Thoracic aorta (tissue), 2 donors: ENCODE measurements around the gene TC2N. TPM values are rescaled to one million over a fixed set of nuclear protein-coding genes. Genes with fewer than 3 reads are reported as not detected.
"Not testable (repeated sequence)": the region's sequence is repeated elsewhere in the genome, so short reads cannot be mapped to it uniquely, and the experiment has no call there.

ENCODE experiments used
- ATAC-seq: fragments of 150-250 bp; one replicate; pipeline ENCODE4 v1.8.0; 2017; ENCODE audit warnings: low read depth; ENCODE audit not compliant: insufficient number of reproducible peaks, low FRiP score
- DNase-seq: peaks from one replicate; pipeline ENCODE4 v3.0.0-alpha.2; 2020; ENCODE audit warnings: low spot score
- H3K27ac ChIP-seq, 2 donors: fragments of 200-600 bp; sonication (generic); 1 replicate in 1 of 2; 2 replicates in 1 of 2; pipeline ENCODE4 v1.5.1; 2016; ENCODE audit warnings: mild to moderate bottlenecking in 2 of 2, moderate library complexity in 2 of 2
- H3K27me3 ChIP-seq: fragments of 200-600 bp; sonication (generic); replicated peaks from 2 replicates; pipeline ENCODE4 v1.6.0; 2016; ENCODE audit warnings: mild to moderate bottlenecking; ENCODE audit not compliant: insufficient read depth
- H3K36me3 ChIP-seq: fragments of 200-600 bp; sonication (generic); one replicate; pipeline ENCODE4 v1.5.1; 2016
- H3K4me1 ChIP-seq, 2 donors: fragments of 200-600 bp; sonication (generic); 1 replicate in 1 of 2; 2 replicates in 1 of 2; pipeline versions ENCODE4 v1.5.1 to v1.6.0; 2016; ENCODE audit warnings: low read depth in 2 of 2, mild to moderate bottlenecking in 1 of 2; ENCODE audit not compliant: control insufficient read depth in 1 of 2
- H3K4me3 ChIP-seq: fragments of 200-600 bp; sonication (generic); 2 replicates; pipeline ENCODE4 v1.5.1; 2016; ENCODE audit warnings: mild to moderate bottlenecking
- H3K9me3 ChIP-seq: fragments of 200-600 bp; sonication (generic); 2 replicates; pipeline ENCODE4 v1.5.1; 2016
- CTCF ChIP-seq: fragments of 200-600 bp; sonication (generic); IDR thresholded peaks from one replicate; pipeline ENCODE4 v1.5.1; 2019; ENCODE audit warnings: antibody characterized with exemption
- total RNA-seq, 2 donors: library from RNA; depleted of rRNA; stranded (reverse); fragments of >200 nt; gene quantifications; one replicate each; pipeline versions ENCODE4 v1.1.0 to v1.2.3, GENCODE V29; 2016

Gene TC2N
- total RNA-seq, 2 donors from 2014 or later: 146 to 172 TPM

- ATAC-seq (no peak), DNase-seq (no peak)
- H3K4me3 ChIP-seq: no peak overlapping the region
- no peaks in the 10 kb centered on the region for H3K27me3 ChIP-seq
- no peak for TF ChIP-seq CTCF
- peaks cover 6 to 10% of the 10 kb centered on the region in 2 donors for H3K4me1 ChIP-seq
- no peaks in the 10 kb centered on the region for H3K9me3 ChIP-seq
- no peaks in the 10 kb centered on the region for H3K36me3 ChIP-seq
- no peak overlapping the region for H3K27ac ChIP-seq
Measured at GRCh38 chr14:91848504-91849001, 18.8 kb downstream of the TC2N start.

- Histone ChIP-seq H3K27me3 (no peaks in the 10 kb centered on the region), H3K4me1 (peaks cover 4 to 6% of the 10 kb centered on the region in 2 donors), H3K27ac (no peak overlapping the region), H3K9me3 (no peaks in the 10 kb centered on the region), H3K4me3 (no peak overlapping the region), H3K36me3 (no peaks in the 10 kb centered on the region)
- ATAC-seq (no peak), DNase-seq (no peak)
- TF ChIP-seq CTCF: no peak
Measured at GRCh38 chr14:91847693-91848092, 19.6 kb downstream of the TC2N start.

- ATAC-seq: no peak
Measured at GRCh38 chr14:91845652-91846051, 21.7 kb downstream of the TC2N start.

GRCh38 chr14:91845056-91845455, 22.3 kb downstream of the TC2N start:
- H3K9me3 ChIP-seq, H3K4me3 ChIP-seq, DNase-seq: not testable (repeated sequence)

More at GRCh38 chr14:91845652-91846051, 21.7 kb downstream of the TC2N start:
- Histone ChIP-seq H3K27me3 (no peaks in the 10 kb centered on the region), H3K27ac (no peak overlapping the region), H3K4me1 (peaks cover 6 to 16% of the 10 kb centered on the region in 2 donors), H3K9me3 (no peaks in the 10 kb centered on the region), H3K36me3 (no peaks in the 10 kb centered on the region), H3K4me3 (no peak overlapping the region)
- no peak for DNase-seq
- TF ChIP-seq CTCF: no peak

DNA sequence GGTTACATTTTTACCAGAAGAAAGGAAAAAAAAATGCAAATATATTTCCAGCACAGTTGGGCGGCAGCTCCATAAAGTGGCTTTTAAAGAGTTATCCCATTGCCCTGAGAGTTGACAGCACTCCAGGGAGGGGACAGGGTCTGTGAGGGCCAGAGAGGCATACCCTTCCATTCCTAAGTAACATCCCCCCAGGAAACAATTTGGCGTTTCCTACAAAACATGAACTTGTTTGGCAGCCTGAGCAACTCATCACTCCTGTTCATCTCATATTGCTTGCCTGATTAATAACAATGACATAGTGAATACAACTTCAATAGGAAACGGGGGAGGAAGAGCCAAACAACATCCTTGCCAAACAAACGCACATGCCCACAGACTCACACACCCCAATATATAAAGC, 23.3 kb downstream of the TC2N start:
- ATAC-seq: no peak
- DNase-seq: no peak
- H3K27me3 ChIP-seq: no peaks in the 10 kb centered on the region
- no peak for TF ChIP-seq CTCF
- no peak overlapping the region for H3K27ac ChIP-seq
- no peaks in the 10 kb centered on the region for H3K36me3 ChIP-seq
- H3K4me1 ChIP-seq: peaks cover 6 to 20% of the 10 kb centered on the region in 2 donors
- no peak overlapping the region for H3K4me3 ChIP-seq
- no peaks in the 10 kb centered on the region for H3K9me3 ChIP-seq

More at GRCh38 chr14:91845056-91845455, 22.3 kb downstream of the TC2N start:
- not testable (repeated sequence) for H3K27me3 ChIP-seq, H3K36me3 ChIP-seq, H3K27ac ChIP-seq, ATAC-seq
- peaks cover 6 to 16% of the 10 kb centered on the region in 2 donors for H3K4me1 ChIP-seq

DNA sequence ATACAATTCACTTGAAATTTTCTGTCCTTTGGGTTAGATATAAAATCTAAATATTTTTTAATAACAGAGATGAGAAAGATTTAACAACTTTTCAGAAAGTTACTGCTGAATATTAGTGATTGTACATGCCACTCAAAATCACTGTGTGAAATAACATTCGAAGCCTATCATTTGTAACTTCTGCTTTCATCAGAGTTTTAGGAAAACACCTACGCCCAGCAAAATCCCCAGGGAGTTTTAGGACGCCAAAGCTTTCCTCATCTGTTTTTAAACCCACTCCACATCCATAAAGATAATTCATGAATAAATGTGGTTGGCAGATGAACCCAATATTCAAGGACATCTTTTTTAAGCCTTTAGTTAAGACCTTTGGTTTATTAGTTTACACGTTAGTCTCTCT, 23.9 kb downstream of the TC2N start:
- Histone ChIP-seq H3K27me3 (no peaks in the 10 kb centered on the region), H3K4me3 (no peak overlapping the region), H3K27ac (peak overlapping the region in 1 of 2 donors; percentile 11), H3K4me1 (peaks cover 6 to 21% of the 10 kb centered on the region in 2 donors), H3K36me3 (no peaks in the 10 kb centered on the region), H3K9me3 (no peaks in the 10 kb centered on the region)
- no peak for ATAC-seq
- TF ChIP-seq CTCF: no peak
- DNase-seq: no peak
